AG04450 (cell line): ENCODE data around the gene MAPKAPK2. TPM values are rescaled to one million over a fixed set of nuclear protein-coding genes. Genes with fewer than 3 reads are reported as not detected.
A peak's percentile ranks its signal among the peaks of the same experiment; 100 is the strongest.

Experiments
- CTCF ChIA-PET: fragments of 300-600, 350-600 bp; formaldehyde crosslinking; extraction: SDS; loops from one replicate; lab custom pipeline; 2022; ENCODE audit warnings: antibody characterized with exemption, inconsistent platforms; lab: Charles Lee
- POLR2A ChIA-PET: fragments of 350-600 bp; formaldehyde crosslinking; extraction: SDS; loops from one replicate; lab custom pipeline; 2021; ENCODE audit warnings: antibody characterized with exemption, inconsistent platforms; lab: Yijun Ruan, JAX
- DNase-seq: peaks from one replicate; pipeline ENCODE4 v3.0.0-alpha.2; 2011; ENCODE audit warnings: low read depth, low spot score
- H3K27ac ChIP-seq: one replicate; pipeline ENCODE4 v1.5.1; 2012; ENCODE audit warnings: low read depth, low read length, control low read depth
- H3K27me3 ChIP-seq: one replicate; pipeline ENCODE4 v1.6.0; 2012; ENCODE audit warnings: low read length; ENCODE audit not compliant: control insufficient read depth, insufficient read depth
- H3K4me3 ChIP-seq: 2 replicates; pipeline ENCODE4 v1.5.1; 2011; ENCODE audit warnings: mild to moderate bottlenecking, low read depth, low read length, control low read depth
- H3K9me3 ChIP-seq: 2 replicates; pipeline ENCODE4 v1.5.1; 2012; ENCODE audit warnings: low read length; ENCODE audit not compliant: control insufficient read depth, insufficient read depth
- polyA plus RNA-seq: library from polyadenylated mRNA; depleted of rRNA; stranded (reverse); fragments of >200 nt; gene quantifications from 2 replicates; pipeline ENCODE4 v1.2.3, GENCODE V29; 2011
- TF ChIP-seq, protein P1 (sequence below): IDR thresholded peaks from 2 replicates; pipeline ENCODE4 v1.5.1; 2011; ENCODE audit warnings: low read depth, low read length, control low read depth, inconsistent platforms

Gene MAPKAPK2
- polyA plus RNA-seq, 1 experiment = 64.9 TPM

DNA sequence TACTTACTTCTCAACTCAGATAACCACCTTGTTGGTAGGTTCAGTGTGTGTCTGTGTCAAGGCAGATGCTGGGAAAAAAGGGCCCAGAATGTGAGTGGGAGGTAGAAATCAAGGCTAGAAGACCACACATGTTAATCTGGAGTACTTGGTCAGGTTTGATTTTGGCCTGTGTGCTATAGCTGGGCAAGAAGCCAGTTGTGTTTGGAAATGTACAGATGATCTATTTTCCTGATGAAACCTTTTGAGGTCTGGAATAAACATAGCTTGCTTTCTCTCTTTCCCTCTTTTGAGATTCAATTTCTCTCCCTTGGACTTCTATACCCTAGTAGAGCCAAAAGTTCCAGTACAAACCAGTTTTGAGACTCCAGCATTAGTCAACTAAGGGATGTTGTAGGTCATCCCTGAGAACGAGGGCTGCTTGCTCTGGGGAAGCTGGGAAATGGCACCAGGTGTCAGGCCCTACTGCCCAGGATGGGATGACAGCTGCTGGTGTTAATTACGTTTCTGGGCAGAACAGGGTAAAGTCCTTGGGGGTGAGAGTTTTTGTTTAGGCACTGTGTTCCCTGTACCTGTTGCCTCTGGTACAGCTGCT is 15.8 kb downstream of the MAPKAPK2 start:
- peak; percentile 33 for DNase-seq
- H3K4me3 ChIP-seq = no peak overlapping the region
- TF ChIP-seq, protein P1, sequence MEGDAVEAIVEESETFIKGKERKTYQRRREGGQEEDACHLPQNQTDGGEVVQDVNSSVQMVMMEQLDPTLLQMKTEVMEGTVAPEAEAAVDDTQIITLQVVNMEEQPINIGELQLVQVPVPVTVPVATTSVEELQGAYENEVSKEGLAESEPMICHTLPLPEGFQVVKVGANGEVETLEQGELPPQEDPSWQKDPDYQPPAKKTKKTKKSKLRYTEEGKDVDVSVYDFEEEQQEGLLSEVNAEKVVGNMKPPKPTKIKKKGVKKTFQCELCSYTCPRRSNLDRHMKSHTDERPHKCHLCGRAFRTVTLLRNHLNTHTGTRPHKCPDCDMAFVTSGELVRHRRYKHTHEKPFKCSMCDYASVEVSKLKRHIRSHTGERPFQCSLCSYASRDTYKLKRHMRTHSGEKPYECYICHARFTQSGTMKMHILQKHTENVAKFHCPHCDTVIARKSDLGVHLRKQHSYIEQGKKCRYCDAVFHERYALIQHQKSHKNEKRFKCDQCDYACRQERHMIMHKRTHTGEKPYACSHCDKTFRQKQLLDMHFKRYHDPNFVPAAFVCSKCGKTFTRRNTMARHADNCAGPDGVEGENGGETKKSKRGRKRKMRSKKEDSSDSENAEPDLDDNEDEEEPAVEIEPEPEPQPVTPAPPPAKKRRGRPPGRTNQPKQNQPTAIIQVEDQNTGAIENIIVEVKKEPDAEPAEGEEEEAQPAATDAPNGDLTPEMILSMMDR = no peak
- POLR2A ChIA-PET = interaction anchor here (1.4 kb wide), 1 partner anchor 26 kb away, joined by 4 read pairs; no protein-coding TSS in a partner anchor
- H3K27me3 ChIP-seq = no peaks in the 10 kb centered on the region
- CTCF ChIA-PET = interaction anchor here (1.3 to 3.4 kb wide), 4 partner anchors 26 to 212 kb away, joined by 4 to 16 read pairs (median 12); no protein-coding TSS in a partner anchor
- H3K27ac ChIP-seq = peak overlapping the region; percentile 52
- H3K9me3 ChIP-seq = no peaks in the 10 kb centered on the region

DNA sequence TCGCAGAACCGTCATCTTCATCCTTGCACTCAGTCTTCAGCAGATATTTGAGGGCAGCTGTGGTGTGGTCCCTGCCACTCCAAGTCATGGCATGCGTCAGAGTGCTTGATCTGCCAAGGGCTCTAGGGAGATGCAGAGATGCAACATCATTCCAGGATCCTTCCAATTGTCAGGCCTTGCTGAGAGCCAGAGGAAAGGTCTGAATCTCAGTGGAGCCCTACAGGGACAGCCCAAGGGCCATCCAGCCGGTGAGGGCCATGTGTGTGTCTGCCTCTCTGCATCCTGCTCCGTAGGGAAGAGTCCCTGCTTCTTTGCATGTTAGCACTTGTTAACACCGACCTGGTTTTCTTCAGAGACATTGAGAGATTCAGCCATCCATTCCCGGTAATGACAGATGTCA is 17.6 kb downstream of the MAPKAPK2 start:
- no peak overlapping the region for H3K4me3 ChIP-seq
- no peaks in the 10 kb centered on the region for H3K27me3 ChIP-seq
- no peak for DNase-seq
- ChIA-PET POLR2A (no interaction called here), CTCF (interaction anchor here (1.1 to 2.6 kb wide), 3 partner anchors 13 to 210 kb away, joined by 3 to 12 read pairs (median 6); no protein-coding TSS in a partner anchor)
- TF ChIP-seq, protein P1 = no peak
- no peaks in the 10 kb centered on the region for H3K9me3 ChIP-seq
- no peak overlapping the region for H3K27ac ChIP-seq

DNA sequence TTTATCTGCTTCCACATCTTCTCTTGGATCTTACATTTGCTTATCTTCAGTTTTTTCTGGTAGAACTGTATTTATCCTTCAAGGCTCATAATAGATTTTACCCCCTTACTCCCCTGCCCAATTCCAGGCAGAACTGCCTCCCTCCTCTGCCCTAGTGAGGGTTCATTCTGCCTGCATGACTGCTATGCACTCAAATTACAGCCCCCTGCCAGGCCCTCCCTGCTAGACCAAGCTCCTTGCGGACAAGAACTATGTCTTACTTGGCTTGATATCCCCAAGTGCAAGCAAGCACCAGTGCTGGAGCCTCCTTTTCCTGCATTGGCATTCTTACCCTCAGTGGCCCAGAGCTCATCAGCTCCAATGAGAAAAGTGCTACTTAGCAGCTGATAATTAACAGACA is 18.1 kb downstream of the MAPKAPK2 start:
- DNase-seq = no peak
- POLR2A ChIA-PET = interaction anchor here (0.7 kb wide), 1 partner anchor 10 kb away, joined by 3 read pairs; no protein-coding TSS in a partner anchor

DNA sequence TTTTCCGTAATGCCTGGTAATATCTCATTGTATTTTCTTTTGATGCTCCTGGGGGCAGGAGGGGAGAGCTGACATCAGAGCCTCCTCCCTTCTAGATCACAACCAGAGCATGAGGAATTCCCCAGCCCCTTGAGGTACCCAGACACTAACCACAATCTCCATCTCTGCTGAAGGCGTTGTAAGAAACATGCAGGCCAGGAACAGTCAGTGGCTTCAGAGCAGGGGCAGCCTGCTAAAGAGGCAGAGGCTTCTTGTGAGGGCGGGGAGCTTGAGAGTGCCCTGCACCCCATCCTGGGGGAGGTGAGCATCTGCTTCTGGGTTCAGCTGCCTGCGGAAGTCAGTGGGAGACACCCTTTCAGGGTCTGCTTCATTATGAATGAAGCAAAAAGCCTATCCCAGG is 19.0 kb downstream of the MAPKAPK2 start:
- DNase-seq = no peak
- TF ChIP-seq, protein P1 = no peak
- H3K4me3 ChIP-seq = no peak overlapping the region
- ChIA-PET CTCF (interaction anchor here (1.3 to 3.3 kb wide), 2 partner anchors 40 to 66 kb away, joined by 4 to 16 read pairs; no protein-coding TSS in a partner anchor), POLR2A (no interaction called here)
- H3K27me3 ChIP-seq = no peaks in the 10 kb centered on the region
- H3K9me3 ChIP-seq = no peaks in the 10 kb centered on the region
- no peak overlapping the region for H3K27ac ChIP-seq

More for the DNA sequence above, 18.1 kb downstream of the MAPKAPK2 start:
- H3K27ac ChIP-seq = no peak overlapping the region
- no peak overlapping the region for H3K4me3 ChIP-seq
- CTCF ChIA-PET = interaction anchor here (1.1 to 2.6 kb wide), 3 partner anchors 13 to 209 kb away, joined by 3 to 12 read pairs (median 6); no protein-coding TSS in a partner anchor
- H3K27me3 ChIP-seq = no peaks in the 10 kb centered on the region
- H3K9me3 ChIP-seq = no peaks in the 10 kb centered on the region
- TF ChIP-seq, protein P1 = no peak

DNA sequence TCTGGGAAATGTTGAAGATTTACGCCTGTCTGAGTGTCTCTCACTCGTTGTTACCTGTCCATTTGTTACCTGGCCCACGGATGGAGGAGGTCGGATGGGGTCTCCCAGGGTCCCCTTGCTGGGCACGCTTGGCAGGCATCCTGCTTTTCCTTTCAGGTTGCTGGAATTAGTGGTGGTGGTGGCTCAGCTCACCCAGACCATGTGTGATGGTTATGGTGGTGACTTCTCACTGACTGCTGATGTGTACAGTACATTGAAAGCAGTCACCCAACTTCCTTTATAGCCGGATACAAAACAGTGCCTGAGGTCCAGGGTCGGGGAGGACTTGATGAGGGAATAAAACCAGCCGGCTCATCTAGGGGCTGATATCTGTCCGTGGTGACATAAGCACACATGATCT is 19.5 kb downstream of the MAPKAPK2 start:
- POLR2A ChIA-PET = no interaction called here
- Histone ChIP-seq H3K4me3 (no peak overlapping the region), H3K9me3 (no peaks in the 10 kb centered on the region), H3K27me3 (no peaks in the 10 kb centered on the region), H3K27ac (no peak overlapping the region)
- TF ChIP-seq, protein P1 = no peak
- DNase-seq = no peak
- CTCF ChIA-PET = interaction anchor here (1.1 to 3.3 kb wide), 4 partner anchors 15 to 92 kb away, joined by 4 to 16 read pairs (median 5); partner anchors contain the start of gene EIF2D
